ENCODE data around the gene LAMA2. TPM values are rescaled to one million over a fixed set of nuclear protein-coding genes. Genes with fewer than 3 reads are reported as not detected.

LAMA2 gene
- total RNA-seq, 4 donors from 2014 or later, result 1.7 to 112 (median 19.6) TPM

- no peak for DNase-seq
- Histone ChIP-seq H3K27me3 (no peaks in the 10 kb centered on the region), H3K4me1 (no peaks in the 10 kb centered on the region), H3K4me3 (no peak overlapping the region), H3K27ac (no peak overlapping the region), H3K36me3 (no peaks in the 10 kb centered on the region), H3K9me3 (no peaks in the 10 kb centered on the region)
- 89 to 100% methylated on average over 1 of the region's 1 CpG for WGBS, 2 donors
- intact Hi-C loops (cut with DNase I), result no loop called here
- TF ChIP-seq POLR2A (IDR thresholded peaks at IDR 0.05) (no peak), CTCF (IDR thresholded peaks at IDR 0.05) (no peak)
These were observed 241.4 kb downstream of the LAMA2 start for GRCh38 chr6:129124347-129124746.

GRCh38 chr6:129130106-129130505 lies 247.2 kb downstream of the LAMA2 start:
- peak overlapping the region in 3 of 4 donors; percentile 62 to 69 (median 62) for H3K27ac ChIP-seq
- DNase-seq, result no peak

GRCh38 chr6:129130959-129131681 lies 248.2 kb downstream of the LAMA2 start:
- WGBS, 2 donors, result 38 to 48% methylated on average over 3 of the region's 3 CpGs
- intact Hi-C loops (cut with DNase I), result no loop called here
- no peak for TF ChIP-seq CTCF (IDR thresholded peaks at IDR 0.05)
- TF ChIP-seq POLR2A (IDR thresholded peaks at IDR 0.05), result no peak
- no peak overlapping the region for H3K4me3 ChIP-seq
- no peaks in the 10 kb centered on the region for H3K4me1 ChIP-seq
- H3K36me3 ChIP-seq, result no peaks in the 10 kb centered on the region
- H3K27ac ChIP-seq, result peak overlapping the region in 3 of 4 donors; percentile 62 to 70 (median 69)
- no peaks in the 10 kb centered on the region for H3K27me3 ChIP-seq
- H3K9me3 ChIP-seq, result no peaks in the 10 kb centered on the region
- DNase-seq, result no peak

More at GRCh38 chr6:129130106-129130505, 247.2 kb downstream of the LAMA2 start:
- Histone ChIP-seq H3K4me1 (no peaks in the 10 kb centered on the region), H3K4me3 (no peak overlapping the region), H3K9me3 (no peaks in the 10 kb centered on the region), H3K36me3 (no peaks in the 10 kb centered on the region), H3K27me3 (no peaks in the 10 kb centered on the region)
- intact Hi-C loops (cut with DNase I), result no loop called here
- TF ChIP-seq POLR2A (IDR thresholded peaks at IDR 0.05) (no peak), CTCF (IDR thresholded peaks at IDR 0.05) (no peak)

GRCh38 chr6:129133770-129134192 lies 250.8 kb downstream of the LAMA2 start:
- TF ChIP-seq POLR2A (IDR thresholded peaks at IDR 0.05), result no peak
- no peak for TF ChIP-seq CTCF (IDR thresholded peaks at IDR 0.05)
- intact Hi-C loops (cut with DNase I), result no loop called here
- no peaks in the 10 kb centered on the region for H3K4me1 ChIP-seq
- H3K4me3 ChIP-seq, result no peak overlapping the region
- no peaks in the 10 kb centered on the region for H3K27me3 ChIP-seq
- DNase-seq, result no peak
- H3K27ac ChIP-seq, result peak overlapping the region in 3 of 4 donors; percentile 59 to 81 (median 73)
- no peaks in the 10 kb centered on the region for H3K9me3 ChIP-seq
- 51 to 53% methylated on average over 5 of the region's 5 CpGs for WGBS, 2 donors
- no peaks in the 10 kb centered on the region for H3K36me3 ChIP-seq

GRCh38 chr6:129134535-129134934 lies 251.6 kb downstream of the LAMA2 start:
- Histone ChIP-seq H3K36me3 (no peaks in the 10 kb centered on the region), H3K9me3 (no peaks in the 10 kb centered on the region), H3K4me1 (no peaks in the 10 kb centered on the region), H3K4me3 (no peak overlapping the region), H3K27ac (peak overlapping the region; percentile 35 to 85 (median 77)), H3K27me3 (no peaks in the 10 kb centered on the region)
- no peak for TF ChIP-seq CTCF (IDR thresholded peaks at IDR 0.05)
- DNase-seq, result no peak
- intact Hi-C loops (cut with DNase I), result no loop called here
